Hematopoietic multipotent progenitor cell treated with erythropoietin and hydrocortisone succinate and interleukin-3 and kit ligand, for 4 days (in vitro differentiated cells): ENCODE measurements around the gene LRRIQ4.

Experiments used
- DNase-seq: peaks from one replicate; pipeline ENCODE4 v3.0.0-alpha.2; 2015

Gene LRRIQ4

DNA sequence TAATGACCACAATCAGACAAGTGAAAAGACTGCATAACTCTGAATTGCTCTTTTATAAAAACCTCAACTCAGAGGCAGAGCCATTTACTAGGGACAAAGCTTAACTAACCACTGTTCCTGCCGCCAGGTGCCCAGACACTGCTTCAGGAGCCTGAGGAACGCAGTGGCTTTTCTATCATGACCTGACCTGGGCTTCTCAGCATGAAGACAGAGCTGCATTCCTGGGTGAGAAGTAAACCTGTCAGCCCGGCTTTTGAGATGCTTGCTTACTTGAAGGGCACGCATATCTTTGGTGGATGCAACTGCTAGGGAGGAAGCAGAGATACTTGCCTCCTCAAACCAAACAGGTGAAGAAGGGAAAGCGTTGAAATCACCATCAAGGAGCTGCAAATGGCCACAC is 49.2 kb downstream of the LRRIQ4 start:
- DNase-seq = no peak

DNA sequence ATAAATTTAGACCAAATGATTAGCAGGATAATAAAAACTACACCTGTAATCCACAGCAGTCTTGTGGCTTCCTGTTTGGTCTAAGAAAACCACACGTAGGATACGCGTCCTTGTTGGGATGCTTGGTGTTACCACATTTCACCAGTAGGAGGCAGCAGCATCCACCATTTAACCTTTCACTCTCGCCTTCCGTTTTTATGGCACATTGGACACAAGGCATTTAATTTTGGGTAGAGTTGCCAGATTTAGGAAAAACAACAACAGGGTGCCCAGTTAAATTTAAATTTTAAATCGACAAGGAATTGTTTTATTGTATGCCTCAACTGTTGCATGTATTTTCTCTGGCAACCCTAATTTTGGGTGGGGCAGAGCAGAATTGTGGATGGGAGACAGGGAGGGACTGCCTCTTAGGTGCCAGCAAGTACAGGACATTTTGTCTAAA is 50.8 kb downstream of the LRRIQ4 start:
- peak; percentile 84 for DNase-seq

DNA sequence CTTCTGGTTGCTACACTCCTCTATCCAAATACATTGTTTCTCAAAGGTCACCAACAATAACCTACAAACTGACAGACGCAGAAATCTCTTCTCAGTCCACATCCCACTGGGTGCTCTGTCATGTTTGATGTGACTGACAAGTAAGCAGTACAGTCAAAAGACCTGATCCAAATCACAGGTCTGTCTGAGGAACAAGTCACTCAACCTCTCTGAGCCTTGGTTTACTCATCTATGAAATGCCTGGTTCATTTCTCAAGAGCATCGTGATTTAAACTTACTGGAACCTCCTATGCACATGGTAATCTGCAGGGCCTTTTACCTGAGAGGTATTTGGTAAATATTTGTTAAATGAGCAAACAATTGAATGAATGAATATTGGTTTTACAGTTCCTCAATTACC is 51.6 kb downstream of the LRRIQ4 start:
- no peak for DNase-seq

DNA sequence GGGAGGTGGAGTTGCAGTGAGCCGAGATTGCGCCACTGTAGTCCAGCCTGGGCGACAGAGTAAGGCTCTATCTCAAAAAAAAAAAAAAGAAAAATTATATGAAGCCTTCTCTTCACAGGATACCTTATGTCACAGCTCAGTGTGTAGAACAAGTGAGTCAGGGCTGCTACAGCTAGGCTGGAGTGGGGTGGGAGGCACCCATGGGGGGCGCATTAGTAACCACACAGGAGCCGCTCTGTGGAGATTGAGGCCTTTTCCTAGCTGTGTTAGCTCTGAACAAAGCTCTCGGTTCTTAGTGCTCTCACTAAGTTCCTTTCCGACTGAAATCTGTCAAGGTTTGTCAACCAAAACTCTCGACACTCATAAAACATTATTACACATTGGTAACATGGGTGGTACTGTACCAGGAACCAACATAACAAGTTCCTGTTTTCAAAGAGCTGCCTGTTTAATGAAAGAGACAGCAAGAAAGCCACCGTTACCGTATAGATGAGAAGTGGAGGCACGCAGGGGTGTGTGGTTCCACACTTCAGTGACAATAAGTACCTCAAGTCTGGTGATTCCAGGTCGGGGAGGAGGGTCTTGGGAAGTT is 52.6 kb downstream of the LRRIQ4 start:
- peak; percentile 66 for DNase-seq

DNA sequence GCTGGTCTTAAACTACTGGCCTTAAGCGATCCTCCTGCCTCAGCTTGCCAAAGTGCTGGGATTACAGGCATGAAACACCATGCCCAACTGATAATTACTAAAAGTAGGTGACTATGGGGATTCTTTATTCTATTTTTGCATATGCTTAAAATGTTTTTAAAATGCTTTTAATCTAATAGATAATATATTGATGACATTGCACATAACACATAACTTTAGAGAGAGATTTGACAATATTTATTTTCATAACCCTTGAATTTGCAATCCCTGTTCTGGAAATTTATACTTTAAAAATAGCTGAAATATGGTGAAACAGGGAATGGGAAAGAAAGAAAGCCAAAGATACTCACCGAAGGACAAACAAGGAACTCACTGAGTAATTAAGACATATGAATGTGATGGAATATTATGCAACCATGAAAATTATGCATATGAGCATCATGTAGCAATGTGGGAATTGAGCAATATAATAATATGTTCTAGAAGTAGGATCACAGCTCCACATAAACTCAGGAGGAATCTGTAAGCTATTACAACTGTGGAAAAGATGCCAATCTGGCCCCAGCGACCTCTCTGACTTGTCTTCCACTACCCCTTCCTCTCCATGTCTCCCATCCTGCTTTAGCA is 55.0 kb downstream of the LRRIQ4 start:
- no peak for DNase-seq

DNA sequence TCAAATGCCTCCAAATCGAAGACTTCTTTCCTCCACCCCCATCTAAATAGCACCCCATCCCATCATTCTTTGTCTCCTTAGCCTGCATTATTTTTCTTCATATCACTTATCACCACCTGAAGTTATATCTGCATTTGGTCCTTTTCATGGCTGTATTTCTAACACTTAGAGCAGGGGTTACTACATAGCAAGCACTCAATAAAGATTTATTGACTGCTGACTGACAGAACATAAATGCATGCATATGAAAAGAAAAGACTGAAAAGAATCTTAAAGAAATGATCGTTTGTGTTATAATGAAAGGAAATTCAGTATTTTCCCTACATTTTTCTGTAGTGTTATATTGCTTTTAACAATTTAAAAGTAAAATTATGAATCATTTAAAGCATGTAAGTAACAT is 55.7 kb downstream of the LRRIQ4 start:
- no peak for DNase-seq

DNA sequence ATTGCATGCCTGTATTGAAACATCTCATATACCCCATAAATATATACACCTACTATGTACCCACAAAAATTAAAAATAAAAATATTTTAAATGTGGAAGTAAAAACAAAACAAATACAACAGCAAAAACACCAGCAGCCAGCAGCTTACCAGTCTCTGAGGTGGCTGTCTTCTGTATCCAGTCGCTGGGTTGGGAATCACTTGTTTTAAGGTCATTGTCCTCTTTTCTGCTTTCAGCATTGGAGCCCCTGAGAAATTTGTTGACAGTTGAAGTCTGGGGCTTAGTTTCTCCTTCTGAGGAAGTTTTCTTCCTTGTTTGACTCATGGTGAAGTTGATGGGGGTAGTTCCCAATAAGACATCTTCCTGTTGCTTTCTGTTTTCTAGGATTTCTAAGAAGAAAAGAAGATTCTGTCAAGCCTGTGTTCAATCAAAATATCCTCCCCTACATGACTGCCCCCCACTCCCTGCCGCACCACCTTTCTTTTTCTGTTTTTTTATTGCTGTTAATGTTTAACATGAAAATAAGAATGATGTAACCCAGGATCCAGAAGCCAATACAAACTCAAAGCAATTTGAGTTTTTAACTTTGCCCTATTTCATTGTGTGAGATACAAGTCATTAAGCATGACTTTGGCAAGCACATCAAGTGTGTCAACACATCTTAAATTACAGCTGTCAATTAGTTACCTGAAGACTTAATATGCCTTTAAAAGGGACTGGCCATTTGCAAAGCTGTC is 57.0 kb downstream of the LRRIQ4 start, which contains the start of gene LRRC31:
TSS of gene LRRC31 (minus strand) at position 452 of the 737 bp plus-strand sequence. CDS start at position 324, 128 bp downstream.
- DNase-seq = no peak

DNA sequence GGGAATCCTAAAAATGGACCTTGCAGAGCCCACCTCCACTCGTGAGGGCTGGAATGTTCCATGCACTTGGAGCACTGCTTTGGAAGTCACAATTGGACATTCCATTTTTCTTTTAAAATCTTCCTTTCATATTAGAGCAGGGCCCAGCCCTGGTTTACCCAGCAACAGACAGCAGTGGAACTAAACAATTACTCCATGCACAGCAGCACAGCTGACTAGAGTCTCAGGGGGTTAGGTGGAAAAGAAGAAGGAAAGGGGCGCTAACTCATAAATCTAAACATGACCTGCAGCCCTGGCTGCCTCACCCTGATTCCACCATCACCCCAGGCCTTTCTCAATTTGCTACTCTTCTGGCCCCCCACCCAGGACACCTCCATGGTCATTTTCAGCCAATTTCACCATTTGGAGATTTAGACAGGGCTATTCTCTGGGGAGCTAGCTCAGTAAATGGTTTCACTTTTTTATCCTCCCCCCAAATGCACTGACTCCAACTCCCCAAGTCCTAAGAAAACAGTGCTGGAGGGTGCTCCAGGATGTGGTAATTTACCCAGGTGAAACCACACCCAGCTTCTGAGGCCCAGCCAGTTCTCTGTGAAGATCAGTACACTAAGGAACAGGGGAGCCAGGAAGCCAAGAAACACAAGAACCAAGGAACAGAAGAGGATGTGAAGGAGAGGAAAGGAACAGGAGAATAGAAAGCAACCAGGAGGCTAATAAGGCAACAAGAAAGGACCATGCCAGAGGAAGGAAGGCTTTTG is 58.6 kb downstream of the LRRIQ4 start:
- no peak for DNase-seq

DNA sequence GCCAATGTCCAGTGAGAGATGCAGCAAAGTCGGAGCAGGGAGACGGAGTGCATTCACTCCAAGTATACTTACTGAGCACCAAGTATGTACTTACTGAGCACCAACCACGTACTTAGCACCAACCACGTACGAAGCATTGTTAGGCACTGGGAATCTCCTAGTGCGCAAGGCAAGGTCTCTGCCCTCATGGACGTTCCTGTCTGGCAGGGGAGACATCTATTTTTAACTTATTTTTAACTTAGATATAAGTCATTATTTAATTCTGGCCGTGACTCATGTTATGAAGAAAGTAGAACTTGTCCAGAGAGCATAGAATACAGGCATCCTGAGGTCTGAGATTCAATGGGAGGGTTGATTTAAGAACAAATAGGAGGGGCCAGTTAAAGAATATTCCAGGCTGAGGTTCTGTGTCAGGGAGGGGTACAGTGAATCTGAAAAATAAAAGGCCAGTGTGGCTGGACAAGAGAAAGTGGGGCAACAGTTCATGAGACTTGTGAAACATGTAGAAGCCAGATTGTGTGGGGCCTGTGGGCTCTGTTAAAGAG is 66.4 kb downstream of the LRRIQ4 start:
- DNase-seq = no peak

DNA sequence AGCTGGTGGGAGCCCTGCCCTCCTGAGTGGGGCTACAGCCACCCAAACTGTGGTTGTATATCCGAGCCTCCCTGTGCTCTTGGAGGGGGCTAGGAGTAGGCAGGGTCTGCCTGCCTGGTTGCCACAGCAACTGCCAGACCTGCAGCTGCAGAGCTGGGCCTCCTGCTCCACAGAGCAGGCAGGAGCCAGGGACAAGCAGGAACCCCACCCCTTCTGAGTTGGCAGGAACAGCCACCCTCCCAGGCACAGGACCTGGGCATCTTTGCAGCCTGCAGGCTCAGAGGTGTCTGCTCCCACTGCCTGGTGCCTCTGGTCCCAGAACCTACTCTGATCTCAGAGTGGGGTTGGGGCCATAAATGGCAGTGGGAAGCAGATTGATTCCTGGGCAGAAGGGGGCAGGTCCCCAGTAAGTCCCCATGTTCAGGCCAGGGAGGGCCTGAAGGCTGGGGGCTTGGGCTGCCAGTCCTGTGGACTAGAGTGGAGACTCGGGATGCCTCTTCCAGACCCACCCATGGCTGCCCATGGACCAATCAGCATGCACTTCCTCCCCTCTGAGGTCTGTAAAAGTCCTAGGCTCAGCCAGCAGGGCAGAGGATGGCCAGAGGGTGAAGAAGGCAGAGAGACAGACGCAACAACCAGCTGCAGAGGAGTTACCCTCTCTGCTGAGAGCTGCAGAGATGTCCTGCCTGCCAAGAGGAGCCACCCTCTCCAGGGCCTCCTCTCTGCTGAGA is 67.3 kb downstream of the LRRIQ4 start:
- DNase-seq = no peak

DNA sequence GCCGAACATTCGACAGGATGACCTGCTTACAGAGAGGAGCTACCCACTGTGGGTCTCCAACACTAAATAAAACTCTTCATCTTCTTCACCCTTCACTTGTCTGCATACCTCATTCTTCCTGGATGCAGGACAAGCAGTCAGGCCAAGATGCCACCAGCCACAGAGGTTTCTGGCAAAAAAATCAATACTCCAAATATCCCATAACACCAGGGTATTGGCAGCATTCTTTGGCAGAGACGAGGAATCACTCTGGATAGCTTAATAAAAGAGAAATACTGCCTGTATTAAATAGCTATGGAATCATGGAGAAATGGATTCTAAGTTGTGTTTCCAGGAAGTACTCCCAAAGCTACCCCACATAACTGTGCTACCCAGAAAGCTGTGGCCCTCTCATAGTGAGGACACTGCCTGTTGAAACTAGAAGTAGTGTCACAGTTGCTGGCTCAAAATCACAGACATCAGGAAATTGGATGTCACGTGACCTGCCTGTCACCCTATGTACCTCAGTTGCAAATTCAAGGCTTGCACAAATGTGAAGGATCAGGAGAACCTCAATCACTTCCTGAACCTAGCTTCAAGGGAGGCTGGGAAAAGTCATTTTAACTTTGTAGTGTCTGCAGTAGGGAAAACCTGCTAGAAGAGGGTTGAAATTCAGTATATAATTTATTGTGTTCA is 68.0 kb downstream of the LRRIQ4 start:
- no peak for DNase-seq

DNA sequence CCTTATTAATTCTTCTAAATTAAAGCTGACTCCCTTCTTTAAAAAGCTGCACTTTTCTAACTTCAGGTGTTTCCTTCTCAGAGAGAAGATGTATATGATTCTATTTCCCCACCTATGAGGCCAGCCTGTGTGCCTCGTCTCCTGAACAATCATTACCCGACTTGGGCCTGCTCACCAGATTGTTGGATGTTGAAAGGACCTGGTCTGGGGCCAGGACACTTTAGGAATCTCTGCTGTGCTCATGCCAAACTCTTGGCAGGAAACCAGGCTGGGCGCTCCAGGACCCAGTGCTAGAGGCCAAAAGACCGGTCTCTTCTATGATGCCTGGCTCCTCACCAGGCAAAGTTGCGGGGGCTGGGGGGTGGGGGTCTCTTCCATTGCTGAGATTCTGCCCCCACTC is 74.0 kb downstream of the LRRIQ4 start:
- no peak for DNase-seq
